Osteocyte (in vitro differentiated cells): Measurements from ENCODE around the gene SNAP29. TPM values are rescaled to one million over a fixed set of nuclear protein-coding genes. Genes with fewer than 3 reads are reported as not detected.

Source experiments
- DNase-seq: peaks from one replicate; pipeline ENCODE4 v3.0.0; 2021; ENCODE audit warnings: mixed read lengths; ENCODE audit not compliant: unreplicated experiment; ENCODE audit errors: extremely low spot score
- H3K27ac Mint-ChIP-seq: one replicate; pipeline ENCODE4 v1.8.0; 2021; ENCODE audit warnings: mild to moderate bottlenecking, mixed read lengths; ENCODE audit not compliant: unreplicated experiment
- H3K27me3 Mint-ChIP-seq: one replicate; pipeline ENCODE4 v1.8.0; 2021; ENCODE audit warnings: mixed read lengths; ENCODE audit not compliant: unreplicated experiment
- H3K36me3 Mint-ChIP-seq: one replicate; pipeline ENCODE4 v1.8.0; 2021; ENCODE audit warnings: mixed read lengths; ENCODE audit not compliant: unreplicated experiment
- H3K4me1 Mint-ChIP-seq: one replicate; pipeline ENCODE4 v1.8.0; 2021; ENCODE audit warnings: mixed read lengths; ENCODE audit not compliant: unreplicated experiment
- H3K4me3 Mint-ChIP-seq: one replicate; pipeline ENCODE4 v1.8.0; 2021; ENCODE audit warnings: mild to moderate bottlenecking, moderate library complexity, mixed read lengths; ENCODE audit not compliant: unreplicated experiment
- H3K9me3 Mint-ChIP-seq: one replicate; pipeline ENCODE4 v1.8.0; 2021; ENCODE audit warnings: mixed read lengths; ENCODE audit not compliant: unreplicated experiment
- total RNA-seq: library from RNA; stranded (reverse); gene quantifications from 2 replicates; pipeline ENCODE4 v1.2.1, GENCODE V29; 2021
- TF ChIP-seq, protein P1 (sequence below): fragments of 200-600 bp; sonication (generic); IDR thresholded peaks from 2 replicates; pipeline ENCODE4 v1.5.0; 2021; ENCODE audit warnings: antibody characterized with exemption, mild to moderate bottlenecking, moderate library complexity

The SNAP29 gene
- total RNA-seq, 1 donor from 2014 or later: 30.0 TPM

DNA sequence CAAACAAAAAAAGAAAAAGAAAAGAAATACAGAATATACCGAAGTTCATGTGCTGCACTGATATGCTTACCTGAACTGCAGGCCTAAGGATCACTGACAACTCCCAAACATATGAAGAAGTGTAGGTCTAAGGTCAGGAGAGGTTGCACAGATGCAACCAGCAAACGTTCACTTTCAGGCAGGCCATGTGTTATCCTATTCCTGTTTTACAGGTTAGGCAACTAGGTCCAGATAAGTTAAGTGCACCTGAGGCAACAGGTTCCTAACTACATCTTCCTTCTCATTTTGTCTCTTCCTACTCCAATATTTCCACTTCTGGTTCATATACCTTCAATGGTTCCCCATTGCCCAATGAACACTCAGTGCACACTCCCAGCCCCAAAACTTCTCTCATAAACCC is 15.3 kb upstream of the SNAP29 start:
- Mint-ChIP-seq H3K36me3 (no peaks in the 10 kb centered on the region), H3K27ac (no peak overlapping the region), H3K9me3 (no peaks in the 10 kb centered on the region), H3K27me3 (no peaks in the 10 kb centered on the region), H3K4me1 (peaks cover 1% of the 10 kb centered on the region), H3K4me3 (no peak overlapping the region)
- no peak for DNase-seq
- TF ChIP-seq, protein P1, sequence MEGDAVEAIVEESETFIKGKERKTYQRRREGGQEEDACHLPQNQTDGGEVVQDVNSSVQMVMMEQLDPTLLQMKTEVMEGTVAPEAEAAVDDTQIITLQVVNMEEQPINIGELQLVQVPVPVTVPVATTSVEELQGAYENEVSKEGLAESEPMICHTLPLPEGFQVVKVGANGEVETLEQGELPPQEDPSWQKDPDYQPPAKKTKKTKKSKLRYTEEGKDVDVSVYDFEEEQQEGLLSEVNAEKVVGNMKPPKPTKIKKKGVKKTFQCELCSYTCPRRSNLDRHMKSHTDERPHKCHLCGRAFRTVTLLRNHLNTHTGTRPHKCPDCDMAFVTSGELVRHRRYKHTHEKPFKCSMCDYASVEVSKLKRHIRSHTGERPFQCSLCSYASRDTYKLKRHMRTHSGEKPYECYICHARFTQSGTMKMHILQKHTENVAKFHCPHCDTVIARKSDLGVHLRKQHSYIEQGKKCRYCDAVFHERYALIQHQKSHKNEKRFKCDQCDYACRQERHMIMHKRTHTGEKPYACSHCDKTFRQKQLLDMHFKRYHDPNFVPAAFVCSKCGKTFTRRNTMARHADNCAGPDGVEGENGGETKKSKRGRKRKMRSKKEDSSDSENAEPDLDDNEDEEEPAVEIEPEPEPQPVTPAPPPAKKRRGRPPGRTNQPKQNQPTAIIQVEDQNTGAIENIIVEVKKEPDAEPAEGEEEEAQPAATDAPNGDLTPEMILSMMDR: no peak

DNA sequence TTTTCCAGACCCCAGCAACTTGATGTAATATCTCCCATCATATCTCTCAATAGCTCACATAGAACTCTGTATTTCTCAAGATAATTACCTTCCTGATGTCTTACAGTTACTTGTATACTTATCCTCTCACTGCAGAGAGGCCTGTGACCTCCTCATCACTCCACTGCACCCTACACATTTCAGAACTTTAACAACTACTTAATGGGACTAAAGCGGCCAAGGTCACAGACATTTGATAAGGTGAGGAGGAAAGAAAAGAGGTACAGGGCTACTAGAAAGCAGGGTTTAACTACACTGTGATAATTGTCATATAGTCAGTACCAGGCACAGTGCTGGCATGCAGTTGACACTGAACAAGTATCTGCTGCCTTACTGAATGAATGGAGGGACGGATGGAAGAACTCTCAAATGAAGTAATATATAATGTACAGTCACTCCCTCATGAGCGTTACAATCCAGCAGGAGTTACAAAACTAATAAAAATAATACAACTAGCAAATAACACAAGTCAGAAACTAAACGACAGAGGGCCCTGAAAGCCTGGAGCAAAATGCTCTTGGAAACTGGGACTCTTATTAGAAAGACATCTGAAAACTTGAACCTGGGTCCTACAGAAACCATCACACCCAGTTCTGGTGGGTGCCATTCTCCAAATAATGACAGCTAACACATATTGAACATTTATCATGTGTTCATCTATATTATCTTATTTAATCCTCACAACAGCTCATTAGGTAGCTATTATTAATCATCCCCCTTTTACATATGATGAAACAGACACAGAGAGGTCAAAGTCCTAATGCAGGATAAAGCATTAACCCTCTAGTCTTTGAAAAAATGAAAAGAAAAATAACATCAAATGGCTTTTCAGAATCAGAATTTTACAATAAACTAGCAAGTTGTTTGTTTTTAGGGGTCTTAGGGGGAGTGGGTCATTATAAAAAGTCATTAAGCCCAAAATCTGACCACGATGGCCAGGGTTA is 14.5 kb upstream of the SNAP29 start:
- no peaks in the 10 kb centered on the region for H3K9me3 Mint-ChIP-seq
- H3K36me3 Mint-ChIP-seq: no peaks in the 10 kb centered on the region
- no peak for DNase-seq
- H3K4me1 Mint-ChIP-seq: peaks cover 1% of the 10 kb centered on the region
- H3K27me3 Mint-ChIP-seq: no peaks in the 10 kb centered on the region
- H3K4me3 Mint-ChIP-seq: no peak overlapping the region
- TF ChIP-seq, protein P1: no peak
- H3K27ac Mint-ChIP-seq: no peak overlapping the region

DNA sequence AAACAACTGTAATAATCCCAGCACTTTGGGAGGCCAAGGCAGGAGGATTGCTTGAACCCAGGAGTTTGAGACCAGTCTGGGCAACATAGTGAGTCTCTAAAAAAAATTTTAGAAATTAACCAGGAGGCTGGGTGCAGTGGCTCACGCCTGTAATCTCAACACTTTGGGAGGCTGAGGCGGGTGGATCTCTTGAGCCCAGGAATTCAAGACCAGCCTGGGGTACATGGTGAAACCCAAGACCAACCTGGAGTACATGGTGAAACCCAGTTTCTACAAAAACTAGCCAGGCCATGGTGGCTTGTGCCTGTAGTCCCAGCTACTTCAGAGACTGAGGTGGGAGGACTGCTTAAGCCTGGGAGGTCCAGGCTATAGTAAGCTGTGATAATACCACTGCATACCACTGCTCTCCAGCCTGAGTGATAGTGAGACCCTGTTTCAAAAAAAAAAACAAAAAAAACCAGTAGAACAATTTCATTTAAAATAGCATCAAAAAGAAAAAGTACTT is 11.4 kb upstream of the SNAP29 start:
- DNase-seq: no peak
- Mint-ChIP-seq H3K9me3 (no peaks in the 10 kb centered on the region), H3K4me3 (no peak overlapping the region), H3K27ac (no peak overlapping the region), H3K27me3 (no peaks in the 10 kb centered on the region), H3K4me1 (peaks cover 4% of the 10 kb centered on the region), H3K36me3 (no peaks in the 10 kb centered on the region)
- TF ChIP-seq, protein P1: no peak

DNA sequence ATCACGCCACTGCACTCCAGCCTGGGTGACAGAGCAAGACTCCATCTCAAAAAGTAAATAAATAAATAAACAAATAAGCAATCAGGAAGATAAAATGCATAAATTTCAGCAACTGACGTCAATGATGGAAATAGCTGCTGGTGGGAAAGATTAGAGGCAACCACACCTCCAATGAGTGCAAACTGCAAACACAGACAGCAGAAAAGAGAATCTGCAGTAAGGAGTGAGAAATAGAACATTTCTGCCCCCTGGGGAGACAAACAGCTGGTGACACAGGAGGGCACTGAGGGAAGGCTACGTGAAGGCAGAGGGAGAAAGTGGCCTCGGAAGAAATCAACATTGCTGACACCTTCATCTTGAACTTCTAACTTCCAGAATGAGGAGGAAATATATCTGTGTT is 6.7 kb upstream of the SNAP29 start:
- TF ChIP-seq, protein P1: no peak
- no peak for DNase-seq
- Mint-ChIP-seq H3K27ac (no peak overlapping the region), H3K4me3 (no peak overlapping the region), H3K27me3 (no peaks in the 10 kb centered on the region), H3K4me1 (peaks cover 14% of the 10 kb centered on the region), H3K9me3 (no peaks in the 10 kb centered on the region), H3K36me3 (no peaks in the 10 kb centered on the region)

DNA sequence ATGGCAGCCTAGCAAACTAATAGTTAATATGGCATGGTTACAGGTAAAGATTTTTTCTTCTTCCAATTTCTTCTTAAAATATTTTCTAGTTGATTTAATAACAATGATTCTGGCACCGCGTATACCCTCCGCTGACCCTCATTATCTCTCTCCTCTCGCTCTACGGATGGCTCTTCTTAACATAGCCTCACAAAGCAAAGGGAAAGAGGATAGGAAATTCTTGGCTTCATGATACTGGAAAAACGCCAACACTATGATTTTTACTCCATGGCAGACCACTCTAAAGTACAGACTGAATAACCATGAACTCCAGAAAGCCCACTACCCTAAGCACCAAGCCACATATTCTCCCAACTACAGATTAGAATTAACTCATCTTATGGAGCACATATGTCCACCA is 6.3 kb upstream of the SNAP29 start:
- DNase-seq: no peak
- Mint-ChIP-seq H3K36me3 (no peaks in the 10 kb centered on the region), H3K4me3 (no peak overlapping the region), H3K27me3 (no peaks in the 10 kb centered on the region), H3K4me1 (peaks cover 18% of the 10 kb centered on the region), H3K9me3 (no peaks in the 10 kb centered on the region), H3K27ac (no peak overlapping the region)
- TF ChIP-seq, protein P1: no peak
